Mesenchymal stem cell (in vitro differentiated cells and primary cell): ENCODE results near the gene HPRT1.

Experiments
- DNase-seq: peaks from one replicate; pipeline ENCODE4 v3.0.0-alpha.2; 2013
- H2AFZ ChIP-seq: one replicate; pipeline ENCODE4 v1.6.1; 2013; ENCODE audit warnings: low read depth, mild to moderate bottlenecking, control low read depth, inconsistent platforms, low read length, moderate library complexity
- H2AK5ac ChIP-seq: 2 replicates; pipeline ENCODE4 v1.6.1; 2013; ENCODE audit warnings: low read length, moderate library complexity, mild to moderate bottlenecking, inconsistent platforms; ENCODE audit not compliant: severe bottlenecking
- H2BK120ac ChIP-seq: one replicate; pipeline ENCODE4 v1.6.1; 2013; ENCODE audit warnings: low read depth, mild to moderate bottlenecking, inconsistent platforms, low read length, moderate library complexity
- H2BK12ac ChIP-seq, 2 experiments: one replicate each; pipeline ENCODE4 v1.6.1; 2013; ENCODE audit warnings: inconsistent platforms in 2 of 2, low read length in 2 of 2, mild to moderate bottlenecking in 2 of 2, moderate library complexity in 2 of 2, control low read depth in 1 of 2
- H2BK15ac ChIP-seq: one replicate; pipeline ENCODE4 v1.6.1; 2013; ENCODE audit warnings: mild to moderate bottlenecking, low read depth, inconsistent platforms; ENCODE audit not compliant: poor library complexity, severe bottlenecking
- H2BK5ac ChIP-seq: 2 replicates; pipeline ENCODE4 v1.6.1; 2013; ENCODE audit warnings: low read depth, mild to moderate bottlenecking, low read length, control low read depth, inconsistent platforms; ENCODE audit not compliant: poor library complexity, severe bottlenecking
- H3K14ac ChIP-seq, 2 experiments: one replicate each; pipeline ENCODE4 v1.6.1; 2013; ENCODE audit warnings: inconsistent platforms in 2 of 2, low read length in 2 of 2, control low read depth in 1 of 2, mild to moderate bottlenecking in 1 of 2, moderate library complexity in 1 of 2
- H3K18ac ChIP-seq, 2 experiments: one replicate each; pipeline ENCODE4 v1.6.1; 2013; ENCODE audit warnings: inconsistent platforms in 2 of 2, low read length in 2 of 2, control low read depth in 1 of 2, low read depth in 1 of 2, mild to moderate bottlenecking in 1 of 2
- H3K23ac ChIP-seq, 2 experiments: one replicate each; pipeline ENCODE4 v1.6.1; 2013; ENCODE audit warnings: inconsistent platforms in 2 of 2, low read length in 2 of 2, mild to moderate bottlenecking in 2 of 2, moderate library complexity in 2 of 2, control low read depth in 1 of 2
- H3K27ac ChIP-seq: 2 replicates; pipeline ENCODE4 v1.5.1; 2013; ENCODE audit warnings: mild to moderate bottlenecking, moderate library complexity, low read length, control low read depth, inconsistent platforms; ENCODE audit not compliant: poor library complexity, severe bottlenecking
- H3K27me3 ChIP-seq, 2 experiments: 2 replicates each; pipeline versions ENCODE4 v1.6.1 to v1.7.0; 2013; ENCODE audit warnings: low read length in 2 of 2, mild to moderate bottlenecking in 2 of 2, moderate library complexity in 2 of 2, control low read depth in 1 of 2, inconsistent platforms in 1 of 2; ENCODE audit not compliant: control insufficient read depth in 1 of 2, insufficient read depth in 1 of 2
- H3K36me3 ChIP-seq, 2 experiments: 2 replicates each; pipeline versions ENCODE4 v1.6.1 to v1.7.0; 2013; ENCODE audit warnings: low read length in 2 of 2, control low read depth in 1 of 2, inconsistent platforms in 1 of 2, low read depth in 1 of 2, mild to moderate bottlenecking in 1 of 2; ENCODE audit not compliant: insufficient read depth in 2 of 2, control insufficient read depth in 1 of 2
- H3K4ac ChIP-seq, 2 experiments: one replicate each; pipeline ENCODE4 v1.6.1; 2013; ENCODE audit warnings: inconsistent platforms in 2 of 2, low read length in 2 of 2, mild to moderate bottlenecking in 2 of 2, moderate library complexity in 2 of 2, control low read depth in 1 of 2, low read depth in 1 of 2
- H3K4me1 ChIP-seq: 2 replicates; pipeline ENCODE4 v1.6.1; 2013; ENCODE audit warnings: low read depth, low read length, control low read depth; ENCODE audit not compliant: control insufficient read depth, insufficient read depth
- H3K4me2 ChIP-seq: 2 replicates; pipeline ENCODE4 v1.6.1; 2013; ENCODE audit warnings: low read length, mild to moderate bottlenecking, inconsistent platforms; ENCODE audit not compliant: poor library complexity, severe bottlenecking
- H3K4me3 ChIP-seq, 2 experiments: 2 replicates each; pipeline versions ENCODE4 v1.5.1 to v1.7.0; 2013; ENCODE audit warnings: low read length in 2 of 2, mild to moderate bottlenecking in 2 of 2, control low read depth in 1 of 2, low read depth in 1 of 2; ENCODE audit not compliant: insufficient read depth in 1 of 2
- H3K79me1 ChIP-seq: replicated peaks from 2 replicates; pipeline ENCODE4 v1.6.1; 2013; ENCODE audit warnings: mild to moderate bottlenecking, control low read depth, low read length, inconsistent platforms; ENCODE audit not compliant: poor library complexity, severe bottlenecking
- H3K9ac ChIP-seq: 2 replicates; pipeline ENCODE4 v1.7.0; 2013; ENCODE audit warnings: mild to moderate bottlenecking, low read length, moderate library complexity
- H3K9me3 ChIP-seq: 2 replicates; pipeline ENCODE4 v1.7.0; 2013; ENCODE audit warnings: mild to moderate bottlenecking, low read length; ENCODE audit not compliant: control insufficient read depth
- H4K8ac ChIP-seq: one replicate; pipeline ENCODE4 v1.6.1; 2013; ENCODE audit warnings: inconsistent platforms, mild to moderate bottlenecking, low read length, moderate library complexity
- H4K91ac ChIP-seq: one replicate; pipeline ENCODE4 v1.6.1; 2013; ENCODE audit warnings: mild to moderate bottlenecking, low read length, inconsistent platforms
- WGBS: methylation state at CpG from one replicate; pipeline ENCODE4 v1.1.7; 2013; ENCODE audit warnings: mixed read lengths; 5-methylcytosine and 5-hydroxymethylcytosine counted together

Gene HPRT1

GRCh38 chrX:134453631-134454030, 6.3 kb upstream of the HPRT1 start:
- no peak for DNase-seq
- Histone ChIP-seq H3K23ac (no peak overlapping the region), H2BK5ac (no peak overlapping the region), H4K91ac (no peak overlapping the region), H2BK12ac (no peak overlapping the region), H2BK120ac (no peak overlapping the region), H4K8ac (no peak overlapping the region), H3K36me3 (no peaks in the 10 kb centered on the region), H2BK15ac (no peak overlapping the region), H3K9me3 (no peaks in the 10 kb centered on the region), H3K79me1 (no peaks in the 10 kb centered on the region), H3K4me1 (no peaks in the 10 kb centered on the region), H3K4me2 (no peak overlapping the region), H3K27me3 (no peaks in the 10 kb centered on the region), H3K14ac (no peak overlapping the region), H3K27ac (no peak overlapping the region), H3K4me3 (no peak overlapping the region), H2AK5ac (no peak overlapping the region), H3K18ac (no peak overlapping the region), H2AFZ (no peak overlapping the region), H3K4ac (no peak overlapping the region), H3K9ac (no peak overlapping the region)
- whole genome bisulfite sequencing = 94% methylated on average over 4 of the region's 6 CpGs

DNA sequence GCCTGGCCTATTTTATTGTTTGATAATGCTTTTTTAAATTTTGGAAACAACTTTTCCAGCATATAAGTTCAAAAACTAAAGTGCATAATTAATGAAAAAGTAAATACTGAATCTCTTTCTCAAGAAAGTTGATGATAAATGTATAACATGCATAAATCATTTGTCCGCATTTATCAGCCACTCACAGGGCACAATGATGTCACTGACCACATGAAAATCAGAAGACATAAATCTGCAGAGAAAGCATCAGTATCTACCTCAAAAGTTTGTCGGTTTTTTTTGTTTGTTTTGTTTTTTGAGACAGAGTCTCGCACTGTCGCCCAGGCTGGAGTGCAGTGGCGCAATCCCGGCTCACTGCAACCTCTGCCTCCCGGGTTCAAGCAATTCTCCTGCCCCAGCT, 5.5 kb upstream of the HPRT1 start:
- no peaks in the 10 kb centered on the region for H3K4me1 ChIP-seq
- no peak overlapping the region for H3K23ac ChIP-seq
- H2BK15ac ChIP-seq = no peak overlapping the region
- H4K91ac ChIP-seq = no peak overlapping the region
- H4K8ac ChIP-seq = no peak overlapping the region
- H3K4me2 ChIP-seq = no peak overlapping the region
- H3K9me3 ChIP-seq = no peaks in the 10 kb centered on the region
- no peaks in the 10 kb centered on the region for H3K79me1 ChIP-seq
- no peaks in the 10 kb centered on the region for H3K36me3 ChIP-seq
- no peak overlapping the region for H3K4ac ChIP-seq
- no peak for DNase-seq
- no peak overlapping the region for H3K9ac ChIP-seq
- H3K14ac ChIP-seq = no peak overlapping the region
- no peak overlapping the region for H2BK5ac ChIP-seq
- WGBS = 95% methylated on average over 4 of the region's 7 CpGs
- no peak overlapping the region for H2AK5ac ChIP-seq
- H3K18ac ChIP-seq = no peak overlapping the region
- no peak overlapping the region for H3K4me3 ChIP-seq
- H3K27me3 ChIP-seq = no peaks in the 10 kb centered on the region
- no peak overlapping the region for H2AFZ ChIP-seq
- H2BK12ac ChIP-seq = no peak overlapping the region
- H3K27ac ChIP-seq = no peak overlapping the region
- H2BK120ac ChIP-seq = no peak overlapping the region

- no peak overlapping the region for H2AK5ac ChIP-seq
- no peak overlapping the region for H3K4me3 ChIP-seq
- no peaks in the 10 kb centered on the region for H3K4me1 ChIP-seq
- H3K27ac ChIP-seq = no peak overlapping the region
- H3K9me3 ChIP-seq = no peaks in the 10 kb centered on the region
- H3K4ac ChIP-seq = no peak overlapping the region
- no peak overlapping the region for H2BK120ac ChIP-seq
- H3K4me2 ChIP-seq = no peak overlapping the region
- no peak for DNase-seq
- no peaks in the 10 kb centered on the region for H3K36me3 ChIP-seq
- H3K79me1 ChIP-seq = no peaks in the 10 kb centered on the region
- H3K27me3 ChIP-seq = no peaks in the 10 kb centered on the region
- H3K23ac ChIP-seq = no peak overlapping the region
- no peak overlapping the region for H2BK5ac ChIP-seq
- no peak overlapping the region for H3K14ac ChIP-seq
- H4K8ac ChIP-seq = no peak overlapping the region
- no peak overlapping the region for H2BK15ac ChIP-seq
- no peak overlapping the region for H3K9ac ChIP-seq
- WGBS = 96% methylated on average over 5 of the region's 5 CpGs
- H3K18ac ChIP-seq = no peak overlapping the region
- H4K91ac ChIP-seq = no peak overlapping the region
- H2BK12ac ChIP-seq = no peak overlapping the region
- no peak overlapping the region for H2AFZ ChIP-seq
Measured at GRCh38 chrX:134457708-134458107, 2.3 kb upstream of the HPRT1 start.

GRCh38 chrX:134459683-134460004, 321 bp upstream of the HPRT1 start:
- H2BK12ac ChIP-seq = no peak overlapping the region
- peak overlapping the region; percentile 61 for H3K4me2 ChIP-seq
- no peak overlapping the region for H3K23ac ChIP-seq
- no peak overlapping the region for H2AK5ac ChIP-seq
- H3K4ac ChIP-seq = no peak overlapping the region
- peak overlapping the region in 1 of 2 experiments; percentile 74 for H3K4me3 ChIP-seq
- H3K18ac ChIP-seq = peak overlapping the region in 1 of 2 experiments; percentile 34
- H2AFZ ChIP-seq = peak overlapping the region; percentile 81
- no peaks in the 10 kb centered on the region for H3K9me3 ChIP-seq
- no peak for DNase-seq
- no peak overlapping the region for H3K27ac ChIP-seq
- H4K8ac ChIP-seq = peak overlapping the region; percentile 69
- H3K27me3 ChIP-seq = no peaks in the 10 kb centered on the region
- no peaks in the 10 kb centered on the region for H3K4me1 ChIP-seq
- peak overlapping the region; percentile 79 for H3K9ac ChIP-seq
- no peak overlapping the region for H3K14ac ChIP-seq
- no peaks in the 10 kb centered on the region for H3K79me1 ChIP-seq
- no peak overlapping the region for H2BK120ac ChIP-seq
- no peak overlapping the region for H4K91ac ChIP-seq
- H2BK15ac ChIP-seq = no peak overlapping the region
- 24% methylated on average over 8 of the region's 12 CpGs for WGBS
- H2BK5ac ChIP-seq = no peak overlapping the region
- H3K36me3 ChIP-seq = no peaks in the 10 kb centered on the region
